Activated naive CD8-positive, alpha-beta T cell treated with anti-CD3 and anti-CD28 coated beads, Interleukin-2, amount 10 ng/mL, durations not matched to agents 7 days and 5 days (primary cell): ENCODE results near the gene FAM222A. TPM values are rescaled to one million over a fixed set of nuclear protein-coding genes. Genes with fewer than 3 reads are reported as not detected.

Experiments used
- ATAC-seq: fragments of 150-1000 bp; cut with Tn5 transposase; one replicate; pipeline ENCODE4 v1.10.0; 2021; ENCODE audit warnings: low read depth, moderate library complexity
- POLR2A ChIA-PET: fragments of 350-600 bp; sonication (Branson Sonifier 250); formaldehyde crosslinking; loops from one replicate; lab custom pipeline; 2021; ENCODE audit warnings: antibody characterized with exemption; lab: Charles Lee
- DNase-seq: peaks from one replicate; pipeline ENCODE4 v3.0.0; 2021
- H3K27ac Mint-ChIP-seq: one replicate; pipeline ENCODE4 v1.8.0; 2022; ENCODE audit warnings: mild to moderate bottlenecking, mixed read lengths
- H3K27me3 Mint-ChIP-seq: one replicate; pipeline ENCODE4 v1.8.0; 2022; ENCODE audit warnings: mild to moderate bottlenecking, moderate library complexity, mixed read lengths
- H3K36me3 Mint-ChIP-seq: one replicate; pipeline ENCODE4 v1.8.0; 2021; ENCODE audit warnings: mild to moderate bottlenecking, mixed read lengths
- H3K4me1 Mint-ChIP-seq: one replicate; pipeline ENCODE4 v1.8.0; 2021; ENCODE audit warnings: mixed read lengths
- H3K4me3 Mint-ChIP-seq: one replicate; pipeline ENCODE4 v1.8.0; 2022; ENCODE audit warnings: mild to moderate bottlenecking, moderate library complexity, mixed read lengths
- H3K9me3 Mint-ChIP-seq: one replicate; pipeline ENCODE4 v1.8.0; 2021; ENCODE audit warnings: mixed read lengths
- total RNA-seq, 2 experiments: library from RNA; stranded (reverse); gene quantifications; one replicate each; pipeline ENCODE4 v1.2.3, GENCODE V29; 2021

Gene FAM222A
- 1 to 10 TPM in 1 of 2 experiments, under 1 TPM in 1; 0.96 to 1.1 TPM for total RNA-seq

DNA sequence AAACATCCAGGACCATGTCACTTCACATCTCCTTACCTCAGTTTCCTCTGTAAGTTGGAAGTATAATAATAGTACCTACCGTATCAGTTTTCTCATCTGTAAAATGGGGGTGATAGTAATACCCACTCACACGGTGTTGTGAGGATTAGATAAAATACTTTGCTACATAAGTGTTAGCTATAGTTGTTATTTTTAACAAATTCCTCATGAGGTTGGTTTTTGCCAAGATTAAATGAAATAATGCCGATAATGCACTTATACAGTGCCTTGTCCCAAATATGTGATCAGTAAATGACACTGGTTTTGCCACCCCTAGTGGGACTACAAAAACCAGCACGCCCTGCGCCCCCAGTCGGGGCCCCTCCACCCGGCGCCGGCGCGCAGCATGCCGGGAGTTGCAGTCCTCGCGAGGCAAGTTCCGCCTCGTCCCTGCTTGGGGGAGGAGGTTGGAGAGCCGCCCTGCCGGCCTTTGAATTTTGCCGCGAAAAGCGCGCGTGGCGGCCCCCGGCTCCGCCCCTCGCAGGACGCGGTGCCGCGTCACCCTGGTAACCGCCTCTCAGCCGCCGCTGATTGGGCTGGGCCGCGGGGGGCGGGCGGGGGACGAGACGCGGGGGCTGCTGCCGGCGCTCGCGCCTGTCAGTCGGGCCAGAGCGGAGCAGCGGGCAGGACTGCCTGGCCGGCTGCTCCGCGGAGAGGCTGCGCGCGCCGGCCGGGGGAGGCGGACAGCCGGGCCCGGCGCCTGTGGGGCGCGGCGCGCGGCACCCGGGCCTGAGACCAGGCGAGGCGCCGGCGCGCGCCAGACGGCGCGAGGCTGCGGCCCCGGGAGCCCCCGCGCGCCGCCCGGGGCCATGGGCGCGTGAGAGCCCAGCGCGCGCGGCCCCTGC is at the start of gene FAM222A:
TSS of gene FAM222A (plus strand) at position 639 of the 884 bp plus-strand sequence. CDS start 30,322 bp downstream, outside the sequence.
- peaks cover 5% of the 10 kb centered on the region for H3K4me1 Mint-ChIP-seq
- no peaks in the 10 kb centered on the region for H3K9me3 Mint-ChIP-seq
- DNase-seq: peak; percentile 96
- peak; percentile 91 for ATAC-seq
- peak within 1 kb of the TSS; percentile 62 for H3K4me3 Mint-ChIP-seq
- H3K27me3 Mint-ChIP-seq: peaks cover 54% of the 10 kb centered on the region
- no peak within 1 kb of the TSS for H3K27ac Mint-ChIP-seq
- POLR2A ChIA-PET: interaction anchor here (0.6 to 1.4 kb wide), 4 partner anchors 61 to 865 kb away, joined by 3 to 4 read pairs (median 3); partner anchors contain the start of genes MMAB and MVK
- H3K36me3 Mint-ChIP-seq: no peaks in the 10 kb centered on the region

GRCh38 chr12:109664402-109664801 is 49.2 kb upstream of the FAM222A start:
- Mint-ChIP-seq H3K27ac (no peak overlapping the region), H3K27me3 (peaks cover 4% of the 10 kb centered on the region), H3K4me1 (no peaks in the 10 kb centered on the region), H3K36me3 (no peaks in the 10 kb centered on the region), H3K9me3 (no peaks in the 10 kb centered on the region), H3K4me3 (no peak overlapping the region)
- no peak for DNase-seq
- POLR2A ChIA-PET: no interaction called here
- ATAC-seq: no peak

GRCh38 chr12:109666068-109666467 is 47.6 kb upstream of the FAM222A start:
- Mint-ChIP-seq H3K36me3 (no peaks in the 10 kb centered on the region), H3K9me3 (no peaks in the 10 kb centered on the region), H3K4me3 (no peak overlapping the region), H3K4me1 (no peaks in the 10 kb centered on the region), H3K27me3 (peaks cover 7% of the 10 kb centered on the region), H3K27ac (no peak overlapping the region)
- POLR2A ChIA-PET: no interaction called here
- ATAC-seq (no peak), DNase-seq (no peak)

DNA sequence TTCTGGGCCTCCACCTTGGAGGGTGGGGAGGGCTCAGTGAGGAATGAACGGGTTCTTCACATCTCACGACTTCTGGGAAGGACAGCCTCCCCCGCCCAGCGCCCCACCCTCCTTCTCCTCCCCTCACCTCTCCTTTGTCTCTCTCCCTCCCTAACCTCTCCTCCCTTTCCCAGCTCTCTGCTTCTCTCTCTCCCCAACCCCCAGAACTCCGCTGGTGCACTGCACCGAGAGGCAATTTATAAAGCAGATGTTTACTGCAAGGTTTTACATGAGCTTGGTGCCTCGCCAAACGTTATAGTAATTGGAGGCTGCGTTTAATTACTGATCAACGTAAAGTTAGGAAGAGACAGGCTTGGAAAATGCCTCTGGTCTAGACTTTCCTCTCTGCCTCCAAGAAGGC is 42.9 kb upstream of the FAM222A start:
- Mint-ChIP-seq H3K4me3 (no peak overlapping the region), H3K9me3 (no peaks in the 10 kb centered on the region), H3K4me1 (no peaks in the 10 kb centered on the region), H3K36me3 (no peaks in the 10 kb centered on the region), H3K27ac (no peak overlapping the region), H3K27me3 (peaks cover 9% of the 10 kb centered on the region)
- POLR2A ChIA-PET: no interaction called here
- no peak for ATAC-seq
- DNase-seq: no peak

GRCh38 chr12:109671502-109671901 is 42.1 kb upstream of the FAM222A start:
- peaks cover 11% of the 10 kb centered on the region for H3K27me3 Mint-ChIP-seq
- ATAC-seq (no peak), DNase-seq (no peak)
- H3K27ac Mint-ChIP-seq: no peak overlapping the region
- POLR2A ChIA-PET: no interaction called here
- H3K4me1 Mint-ChIP-seq: no peaks in the 10 kb centered on the region
- no peak overlapping the region for H3K4me3 Mint-ChIP-seq
- no peaks in the 10 kb centered on the region for H3K36me3 Mint-ChIP-seq
- no peaks in the 10 kb centered on the region for H3K9me3 Mint-ChIP-seq

GRCh38 chr12:109673379-109673778 is 40.2 kb upstream of the FAM222A start:
- no peak for DNase-seq
- Mint-ChIP-seq H3K36me3 (no peaks in the 10 kb centered on the region), H3K27me3 (peaks cover 24% of the 10 kb centered on the region), H3K4me1 (no peaks in the 10 kb centered on the region), H3K27ac (no peak overlapping the region), H3K9me3 (no peaks in the 10 kb centered on the region), H3K4me3 (no peak overlapping the region)
- POLR2A ChIA-PET: no interaction called here
- no peak for ATAC-seq

- Mint-ChIP-seq H3K27ac (no peak overlapping the region), H3K27me3 (peaks cover 25% of the 10 kb centered on the region), H3K4me1 (no peaks in the 10 kb centered on the region), H3K4me3 (no peak overlapping the region), H3K36me3 (no peaks in the 10 kb centered on the region), H3K9me3 (no peaks in the 10 kb centered on the region)
- DNase-seq (no peak), ATAC-seq (no peak)
- POLR2A ChIA-PET: no interaction called here
Measured at GRCh38 chr12:109673884-109674283, 39.7 kb upstream of the FAM222A start.

- Mint-ChIP-seq H3K9me3 (no peaks in the 10 kb centered on the region), H3K27me3 (peaks cover 33% of the 10 kb centered on the region), H3K4me1 (no peaks in the 10 kb centered on the region), H3K4me3 (no peak overlapping the region), H3K27ac (no peak overlapping the region), H3K36me3 (no peaks in the 10 kb centered on the region)
- POLR2A ChIA-PET: no interaction called here
- DNase-seq: no peak
- ATAC-seq: no peak
Measured at GRCh38 chr12:109675411-109675810, 38.2 kb upstream of the FAM222A start.

DNA sequence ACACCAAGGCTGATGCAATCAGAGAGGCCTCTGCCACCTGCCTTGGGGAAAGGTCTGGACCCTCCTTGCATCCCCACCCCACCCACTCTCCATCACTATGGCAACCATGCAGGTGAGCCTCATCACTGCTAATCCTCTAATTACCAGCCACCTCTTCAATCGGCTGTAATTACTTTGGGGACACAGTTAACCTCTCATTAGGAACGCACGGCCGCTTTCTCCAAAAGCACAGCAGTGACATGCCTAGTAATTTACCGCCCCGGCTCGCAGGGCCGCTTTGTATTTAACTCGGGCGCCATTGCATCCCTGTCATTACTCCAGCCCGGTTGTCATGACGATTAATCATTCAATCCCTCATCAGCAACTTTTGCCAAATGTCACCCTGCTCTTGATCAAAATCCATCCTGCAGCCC is 36.3 kb upstream of the FAM222A start:
- no peaks in the 10 kb centered on the region for H3K4me1 Mint-ChIP-seq
- no peak for ATAC-seq
- no peak for DNase-seq
- POLR2A ChIA-PET: no interaction called here
- H3K27ac Mint-ChIP-seq: no peak overlapping the region
- peaks cover 30% of the 10 kb centered on the region for H3K27me3 Mint-ChIP-seq
- H3K4me3 Mint-ChIP-seq: no peak overlapping the region
- no peaks in the 10 kb centered on the region for H3K9me3 Mint-ChIP-seq
- no peaks in the 10 kb centered on the region for H3K36me3 Mint-ChIP-seq

DNA sequence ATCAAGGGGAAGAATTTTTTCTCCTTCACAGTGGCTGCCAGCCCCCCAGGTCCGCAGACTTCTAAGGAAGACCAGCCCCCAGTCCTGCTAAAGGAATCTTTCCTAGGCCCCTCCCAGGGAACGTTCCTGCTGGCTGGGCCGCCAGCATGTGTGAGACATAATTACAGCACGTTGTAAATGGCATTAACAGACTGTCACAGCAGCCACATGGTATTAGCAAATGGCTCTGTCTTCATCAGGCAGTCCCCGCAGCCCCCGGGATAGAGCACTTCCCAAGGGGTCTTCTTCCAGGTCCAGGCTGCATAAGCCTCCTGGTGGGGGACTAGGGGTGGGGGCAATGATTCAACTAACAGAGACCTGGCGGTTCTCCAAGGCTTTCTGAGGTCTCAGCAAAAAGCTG is 34.9 kb upstream of the FAM222A start:
- no peak overlapping the region for H3K4me3 Mint-ChIP-seq
- no peaks in the 10 kb centered on the region for H3K9me3 Mint-ChIP-seq
- ATAC-seq (no peak), DNase-seq (no peak)
- peaks cover 35% of the 10 kb centered on the region for H3K27me3 Mint-ChIP-seq
- H3K27ac Mint-ChIP-seq: no peak overlapping the region
- H3K36me3 Mint-ChIP-seq: no peaks in the 10 kb centered on the region
- no peaks in the 10 kb centered on the region for H3K4me1 Mint-ChIP-seq
- POLR2A ChIA-PET: no interaction called here

DNA sequence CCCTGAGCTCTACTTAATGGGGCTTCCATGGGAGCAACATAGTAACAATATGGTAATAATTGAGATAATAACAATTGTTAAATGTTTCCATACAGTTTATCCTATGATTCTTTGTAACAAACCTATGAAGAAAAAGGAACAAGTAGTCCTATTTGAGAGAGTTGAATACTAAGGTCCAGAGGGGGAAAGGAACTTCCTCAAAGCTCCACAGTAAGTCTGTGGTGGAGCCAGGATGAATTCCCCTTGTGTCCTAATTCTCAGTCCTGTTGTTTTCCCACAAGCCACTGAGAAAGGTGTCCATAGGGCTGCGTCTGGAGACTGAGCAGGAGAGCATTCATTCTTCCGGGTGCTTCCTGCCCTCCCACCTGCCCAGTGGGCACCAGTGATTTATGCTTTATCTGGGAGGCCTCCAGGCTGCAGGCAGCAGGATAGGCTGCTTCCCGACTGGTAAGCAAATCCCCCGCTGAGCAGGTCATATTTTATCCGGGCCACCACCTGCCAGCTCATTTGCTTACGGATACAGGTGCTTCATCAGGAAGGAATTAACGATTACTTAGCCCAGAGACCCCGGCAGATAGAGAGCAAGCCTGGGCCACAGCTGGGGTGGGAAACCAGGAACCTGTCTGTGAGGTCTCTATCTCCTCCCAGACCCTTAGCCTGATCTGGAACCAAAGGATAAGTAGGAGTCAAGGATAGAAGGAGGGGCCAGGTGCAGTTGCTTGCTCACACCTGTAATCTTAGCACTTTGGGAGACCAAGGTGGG is 33.9 kb upstream of the FAM222A start:
- no peak overlapping the region for H3K4me3 Mint-ChIP-seq
- peaks cover 37% of the 10 kb centered on the region for H3K27me3 Mint-ChIP-seq
- no peaks in the 10 kb centered on the region for H3K36me3 Mint-ChIP-seq
- ATAC-seq (no peak), DNase-seq (no peak)
- H3K9me3 Mint-ChIP-seq: no peaks in the 10 kb centered on the region
- no peak overlapping the region for H3K27ac Mint-ChIP-seq
- POLR2A ChIA-PET: no interaction called here
- no peaks in the 10 kb centered on the region for H3K4me1 Mint-ChIP-seq

DNA sequence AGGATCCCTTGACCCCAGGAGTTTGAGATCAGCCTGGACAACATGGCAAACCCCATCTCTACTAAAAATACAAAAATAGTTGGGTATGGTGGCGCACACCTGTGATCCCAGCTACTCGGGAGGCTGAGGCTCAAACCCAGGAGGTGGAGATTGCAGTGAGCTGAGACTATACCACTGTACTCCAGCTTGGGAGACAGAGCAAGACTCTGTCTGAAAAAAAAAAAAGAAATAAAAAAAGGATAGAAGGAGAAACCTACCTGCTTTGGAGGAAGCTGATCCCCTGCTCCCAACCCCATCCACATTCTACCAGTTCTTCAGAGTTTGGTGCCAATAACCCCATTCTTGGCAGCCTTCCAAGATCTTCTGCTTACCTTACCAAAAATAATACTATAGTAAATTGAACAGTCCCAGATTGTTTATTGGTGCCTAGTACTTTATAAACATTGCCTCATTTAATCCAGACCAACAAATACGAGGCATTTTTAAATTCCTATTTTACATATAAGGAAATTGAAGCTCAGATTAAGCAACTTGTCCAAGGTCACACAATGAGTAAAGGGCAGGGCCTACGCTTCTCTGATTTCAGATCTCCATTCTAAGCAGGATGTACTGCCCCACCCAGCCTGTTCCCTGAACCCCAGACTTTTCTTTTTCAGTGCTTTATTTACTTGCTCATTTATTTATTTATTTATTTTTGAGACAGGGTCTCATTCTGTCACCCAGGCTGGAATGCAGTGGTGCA is 33.2 kb upstream of the FAM222A start:
- Mint-ChIP-seq H3K4me3 (no peak overlapping the region), H3K27me3 (peaks cover 38% of the 10 kb centered on the region), H3K4me1 (no peaks in the 10 kb centered on the region), H3K27ac (no peak overlapping the region), H3K9me3 (no peaks in the 10 kb centered on the region), H3K36me3 (no peaks in the 10 kb centered on the region)
- POLR2A ChIA-PET: no interaction called here
- ATAC-seq: no peak
- DNase-seq: no peak

DNA sequence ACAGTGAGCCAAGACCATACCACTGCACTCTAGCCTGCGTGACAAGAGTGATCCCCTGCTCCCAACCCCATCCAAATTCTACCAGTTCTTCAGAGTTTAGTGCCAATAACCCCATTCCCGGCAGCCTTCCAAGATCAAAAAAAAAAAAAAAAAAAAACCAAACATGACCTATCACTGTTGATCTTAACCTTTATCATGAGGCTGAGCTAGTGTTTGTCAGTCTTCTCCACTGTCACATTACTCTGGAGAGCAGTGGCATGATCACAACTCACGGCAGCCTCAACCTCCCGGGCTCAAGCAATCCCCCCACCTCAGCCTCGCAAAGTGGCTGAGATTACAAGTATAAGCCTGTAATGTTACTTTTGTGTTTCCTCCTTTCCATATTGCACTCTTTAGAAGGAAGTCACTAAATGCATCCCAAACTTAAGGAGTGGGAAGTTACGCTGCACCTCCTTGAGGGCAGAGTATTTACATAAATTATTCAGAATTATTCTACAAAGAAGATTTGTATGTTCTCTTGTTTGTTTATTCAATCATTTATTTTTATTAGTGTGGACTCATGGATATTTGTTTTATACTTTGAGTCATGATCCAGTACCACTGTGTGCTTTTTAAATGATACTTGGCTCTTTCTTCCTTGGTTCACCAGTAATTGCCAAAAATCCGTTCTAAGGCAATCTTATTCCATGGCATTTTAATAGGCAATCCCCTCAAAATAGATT is 31.5 kb upstream of the FAM222A start:
- DNase-seq (no peak), ATAC-seq (no peak)
- Mint-ChIP-seq H3K27ac (no peak overlapping the region), H3K36me3 (no peaks in the 10 kb centered on the region), H3K4me3 (no peak overlapping the region), H3K27me3 (peaks cover 38% of the 10 kb centered on the region), H3K4me1 (no peaks in the 10 kb centered on the region), H3K9me3 (no peaks in the 10 kb centered on the region)
- POLR2A ChIA-PET: no interaction called here
